Measurements from ENCODE around the gene BMP2K. TPM values are rescaled to one million over a fixed set of nuclear protein-coding genes. Genes with fewer than 3 reads are reported as not detected.

The BMP2K gene
- polyA plus RNA-seq, 1 experiment, result 36.5 TPM

DNA sequence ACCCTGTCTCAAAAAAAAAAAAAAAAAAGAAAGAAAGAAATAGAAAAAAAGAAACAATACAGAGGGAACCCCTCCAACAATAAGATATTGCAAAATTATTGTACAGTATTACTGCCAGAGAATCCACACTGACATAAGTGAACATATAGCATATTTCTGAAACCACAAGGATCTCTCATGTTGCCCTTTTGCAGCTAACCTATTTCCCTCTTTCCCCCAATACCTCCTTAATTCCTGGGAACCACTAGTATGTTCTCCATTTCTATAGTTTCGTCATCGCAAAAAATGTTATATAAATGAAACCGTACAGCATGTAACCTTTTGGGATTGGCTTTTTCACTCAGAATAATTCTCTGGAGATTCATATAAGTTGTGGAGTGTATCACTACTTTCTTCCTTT lies 20.0 kb upstream of the BMP2K start:
- H3K27me3 ChIP-seq (ENCODE audit: control insufficient read depth, insufficient read depth, low read length), result no peaks in the 10 kb centered on the region
- DNase-seq (ENCODE audit: low read depth, low spot score), result no peak
- H3K27ac ChIP-seq (ENCODE audit: low read depth, low read length), result no peak overlapping the region
- no peak for TF ChIP-seq CTCF (IDR thresholded peaks at IDR 0.05; ENCODE audit: low read depth, low read length)
- H3K9me3 ChIP-seq (ENCODE audit: control insufficient read depth, insufficient read depth, low read length), result no peaks in the 10 kb centered on the region
- H3K4me3 ChIP-seq (ENCODE audit: low read depth, low read length), result no peak overlapping the region
- CTCF ChIA-PET, result interaction anchor here (1.0 to 1.4 kb wide), 2 partner anchors 10 to 112 kb away, joined by 3 to 4 read pairs; no protein-coding TSS in a partner anchor
- POLR2A ChIA-PET, result interaction anchor here (1.5 kb wide), 1 partner anchor 21 kb away, joined by 3 read pairs; the partner anchor contains the start of gene BMP2K

DNA sequence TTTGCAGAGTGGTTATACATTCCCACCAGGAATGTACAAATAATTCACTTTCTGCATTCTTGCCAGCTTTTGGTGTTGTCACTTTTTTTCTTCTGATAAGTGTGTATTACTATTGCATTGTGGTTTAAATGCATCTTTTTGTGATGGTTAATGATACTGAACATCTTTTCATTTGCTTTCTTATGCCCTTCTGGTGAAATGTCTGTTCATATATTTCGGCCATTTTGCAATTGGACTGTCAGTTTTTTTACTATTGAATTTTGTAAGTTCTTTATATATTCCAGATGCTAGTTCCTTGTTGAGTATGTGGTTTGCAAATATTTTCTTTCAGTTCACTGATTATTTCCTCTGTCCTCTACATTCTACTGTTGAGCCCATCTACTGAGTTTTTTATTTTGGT lies 19.4 kb upstream of the BMP2K start:
- ChIA-PET CTCF (interaction anchor here (1.0 to 1.4 kb wide), 2 partner anchors 9 to 113 kb away, joined by 3 to 4 read pairs; no protein-coding TSS in a partner anchor), POLR2A (interaction anchor here (1.5 kb wide), 1 partner anchor 20 kb away, joined by 3 read pairs; the partner anchor contains the start of gene BMP2K)
- H3K4me3 ChIP-seq (ENCODE audit: low read depth, low read length), result no peak overlapping the region
- no peak overlapping the region for H3K27ac ChIP-seq (ENCODE audit: low read depth, low read length)
- no peaks in the 10 kb centered on the region for H3K9me3 ChIP-seq (ENCODE audit: control insufficient read depth, insufficient read depth, low read length)
- no peak for TF ChIP-seq CTCF (IDR thresholded peaks at IDR 0.05; ENCODE audit: low read depth, low read length)
- DNase-seq (ENCODE audit: low read depth, low spot score), result no peak
- no peaks in the 10 kb centered on the region for H3K27me3 ChIP-seq (ENCODE audit: control insufficient read depth, insufficient read depth, low read length)

- ChIA-PET POLR2A (no interaction called here), CTCF (no interaction called here)
- Histone ChIP-seq H3K27me3 (ENCODE audit: control insufficient read depth, insufficient read depth, low read length) (no peaks in the 10 kb centered on the region), H3K4me3 (ENCODE audit: low read depth, low read length) (no peak overlapping the region), H3K9me3 (ENCODE audit: control insufficient read depth, insufficient read depth, low read length) (no peaks in the 10 kb centered on the region), H3K27ac (ENCODE audit: low read depth, low read length) (no peak overlapping the region)
- no peak for TF ChIP-seq CTCF (IDR thresholded peaks at IDR 0.05; ENCODE audit: low read depth, low read length)
- DNase-seq (ENCODE audit: low read depth, low spot score), result no peak
Observed at GRCh38 chr4:78757574-78757973, 18.6 kb upstream of the BMP2K start.

- TF ChIP-seq CTCF (IDR thresholded peaks at IDR 0.05; ENCODE audit: low read depth, low read length), result no peak
- Histone ChIP-seq H3K27ac (ENCODE audit: low read depth, low read length) (no peak overlapping the region), H3K27me3 (ENCODE audit: control insufficient read depth, insufficient read depth, low read length) (no peaks in the 10 kb centered on the region), H3K9me3 (ENCODE audit: control insufficient read depth, insufficient read depth, low read length) (no peaks in the 10 kb centered on the region), H3K4me3 (ENCODE audit: low read depth, low read length) (no peak overlapping the region)
- ChIA-PET POLR2A (no interaction called here), CTCF (no interaction called here)
- DNase-seq (ENCODE audit: low read depth, low spot score), result no peak
Observed at GRCh38 chr4:78758085-78758484, 18.1 kb upstream of the BMP2K start.

DNA sequence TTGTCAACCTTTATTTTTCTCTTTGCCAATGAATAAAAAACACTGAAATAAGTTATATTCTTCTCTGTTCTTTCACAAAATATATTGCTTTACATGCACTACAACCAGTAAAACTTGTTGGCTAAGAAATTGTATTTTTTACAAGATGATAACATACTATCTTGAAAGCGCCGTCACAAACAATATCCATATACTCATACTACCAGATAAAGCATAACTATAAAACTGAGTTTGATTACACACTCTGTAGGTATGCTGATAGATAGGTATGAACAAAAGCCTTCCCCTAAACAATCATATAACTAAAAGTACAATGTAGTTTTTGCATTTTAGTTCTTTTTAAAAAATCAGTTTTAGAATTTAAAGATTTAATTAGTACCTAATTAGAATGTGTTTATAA lies 13.6 kb upstream of the BMP2K start:
- ChIA-PET POLR2A (no interaction called here), CTCF (interaction anchor here (0.6 kb wide), 1 partner anchor 102 kb away, joined by 4 read pairs; no protein-coding TSS in a partner anchor)
- H3K4me3 ChIP-seq (ENCODE audit: low read depth, low read length), result no peak overlapping the region
- TF ChIP-seq CTCF (IDR thresholded peaks at IDR 0.05; ENCODE audit: low read depth, low read length), result no peak
- no peak for DNase-seq (ENCODE audit: low read depth, low spot score)
- H3K27ac ChIP-seq (ENCODE audit: low read depth, low read length), result no peak overlapping the region
- H3K9me3 ChIP-seq (ENCODE audit: control insufficient read depth, insufficient read depth, low read length), result no peaks in the 10 kb centered on the region
- no peaks in the 10 kb centered on the region for H3K27me3 ChIP-seq (ENCODE audit: control insufficient read depth, insufficient read depth, low read length)
